ENCODE measurements around the gene SEC61B. TPM values are rescaled to one million over a fixed set of nuclear protein-coding genes. Genes with fewer than 3 reads are reported as not detected.
A peak's percentile ranks its signal among the peaks of the same experiment; 100 is the strongest.

The SEC61B gene
- total RNA-seq, 1 donor, result 119 TPM

DNA sequence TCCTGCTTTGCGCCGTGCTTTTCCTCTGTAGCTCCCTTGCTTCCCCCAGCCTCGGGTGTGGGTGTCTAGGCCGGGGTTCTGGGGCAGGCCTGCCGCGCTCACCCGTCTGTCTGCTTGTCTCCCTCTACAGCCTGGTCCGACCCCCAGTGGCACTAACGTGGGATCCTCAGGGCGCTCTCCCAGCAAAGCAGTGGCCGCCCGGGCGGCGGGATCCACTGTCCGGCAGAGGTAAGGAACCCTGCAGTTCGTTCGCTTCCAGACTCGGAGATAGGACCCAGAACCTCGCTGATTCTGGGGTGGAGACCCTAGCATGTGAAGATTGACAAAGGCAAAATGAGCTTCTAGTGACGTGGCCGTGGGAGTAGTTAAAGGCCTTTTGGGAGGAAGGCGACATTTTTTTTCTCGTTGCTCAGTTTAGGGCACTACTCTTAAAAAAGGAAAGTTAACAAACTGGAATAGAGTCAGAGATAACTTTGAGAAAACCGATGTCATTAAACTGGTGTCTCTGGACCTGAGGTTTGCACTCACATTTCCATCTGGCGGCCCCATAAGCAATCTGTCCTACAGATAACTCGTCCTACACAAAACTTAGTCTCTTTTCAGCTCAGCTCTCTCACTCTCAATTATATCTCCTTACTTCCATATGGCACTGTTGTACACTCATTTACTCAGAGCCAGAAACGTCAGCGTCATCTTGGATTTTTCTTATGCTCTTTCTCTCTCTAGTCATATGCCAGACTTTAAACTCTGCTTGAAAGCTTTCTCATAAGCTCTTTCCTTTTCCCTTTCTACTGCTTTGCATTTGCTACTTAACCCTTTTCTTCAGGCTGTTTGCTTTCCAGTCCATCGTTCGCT, 561 bp downstream of the SEC61B start:
- DNase-seq (ENCODE audit: low read depth), result peak; percentile 38
- TF ChIP-seq, protein P1, sequence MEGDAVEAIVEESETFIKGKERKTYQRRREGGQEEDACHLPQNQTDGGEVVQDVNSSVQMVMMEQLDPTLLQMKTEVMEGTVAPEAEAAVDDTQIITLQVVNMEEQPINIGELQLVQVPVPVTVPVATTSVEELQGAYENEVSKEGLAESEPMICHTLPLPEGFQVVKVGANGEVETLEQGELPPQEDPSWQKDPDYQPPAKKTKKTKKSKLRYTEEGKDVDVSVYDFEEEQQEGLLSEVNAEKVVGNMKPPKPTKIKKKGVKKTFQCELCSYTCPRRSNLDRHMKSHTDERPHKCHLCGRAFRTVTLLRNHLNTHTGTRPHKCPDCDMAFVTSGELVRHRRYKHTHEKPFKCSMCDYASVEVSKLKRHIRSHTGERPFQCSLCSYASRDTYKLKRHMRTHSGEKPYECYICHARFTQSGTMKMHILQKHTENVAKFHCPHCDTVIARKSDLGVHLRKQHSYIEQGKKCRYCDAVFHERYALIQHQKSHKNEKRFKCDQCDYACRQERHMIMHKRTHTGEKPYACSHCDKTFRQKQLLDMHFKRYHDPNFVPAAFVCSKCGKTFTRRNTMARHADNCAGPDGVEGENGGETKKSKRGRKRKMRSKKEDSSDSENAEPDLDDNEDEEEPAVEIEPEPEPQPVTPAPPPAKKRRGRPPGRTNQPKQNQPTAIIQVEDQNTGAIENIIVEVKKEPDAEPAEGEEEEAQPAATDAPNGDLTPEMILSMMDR (IDR thresholded peaks at IDR 0.05; ENCODE audit: insufficient read depth, low read depth, low read length), result peak; percentile 20

DNA sequence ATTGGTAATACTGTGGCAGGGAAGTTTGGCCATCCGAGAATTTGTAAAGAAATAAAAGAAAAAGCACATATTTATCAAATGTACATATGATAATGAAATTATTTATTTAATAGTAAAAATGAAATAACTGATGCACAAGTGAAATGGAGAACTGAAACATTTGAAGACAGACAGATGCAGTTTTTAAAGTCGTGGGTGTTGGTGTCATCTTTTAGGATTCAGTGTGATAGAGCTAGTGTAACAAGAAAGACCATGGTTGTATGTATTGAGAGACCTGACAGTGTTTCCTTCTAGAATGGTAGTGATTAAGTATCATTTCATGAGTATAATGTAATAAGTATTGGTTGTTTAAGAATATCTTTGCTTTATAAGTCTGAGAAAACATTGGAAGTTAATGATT, 2.4 kb downstream of the SEC61B start:
- TF ChIP-seq, protein P1 (IDR thresholded peaks at IDR 0.05; ENCODE audit: insufficient read depth, low read depth, low read length), result no peak
- no peak for DNase-seq (ENCODE audit: low read depth)
- no peak overlapping the region for H3K4me3 ChIP-seq (ENCODE audit: low read depth, low read length)

More for the DNA sequence above, 561 bp downstream of the SEC61B start:
- peak overlapping the region; percentile 94 for H3K4me3 ChIP-seq (ENCODE audit: low read depth, low read length)

DNA sequence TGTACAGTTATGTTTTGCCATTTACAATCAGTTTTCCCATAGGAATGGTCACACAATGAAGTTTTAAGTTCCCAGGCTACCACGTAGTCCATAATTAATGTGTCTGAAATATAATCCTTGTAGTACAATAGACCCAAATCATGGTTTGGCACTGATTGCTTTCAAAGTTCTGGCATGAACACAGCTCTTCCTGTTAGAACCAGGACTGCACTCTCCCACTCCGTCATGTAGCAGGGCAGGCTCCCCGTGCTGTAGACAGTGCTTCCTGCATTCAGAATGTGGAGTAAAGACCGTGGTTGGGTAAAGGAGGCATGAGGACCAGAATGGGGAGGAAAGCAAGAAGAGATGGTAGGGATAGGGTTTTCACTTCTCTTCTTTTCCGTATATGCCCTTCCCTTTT, 4.0 kb downstream of the SEC61B start:
- H3K4me3 ChIP-seq (ENCODE audit: low read depth, low read length), result no peak overlapping the region
- DNase-seq (ENCODE audit: low read depth), result no peak
- TF ChIP-seq, protein P1 (IDR thresholded peaks at IDR 0.05; ENCODE audit: insufficient read depth, low read depth, low read length), result no peak

DNA sequence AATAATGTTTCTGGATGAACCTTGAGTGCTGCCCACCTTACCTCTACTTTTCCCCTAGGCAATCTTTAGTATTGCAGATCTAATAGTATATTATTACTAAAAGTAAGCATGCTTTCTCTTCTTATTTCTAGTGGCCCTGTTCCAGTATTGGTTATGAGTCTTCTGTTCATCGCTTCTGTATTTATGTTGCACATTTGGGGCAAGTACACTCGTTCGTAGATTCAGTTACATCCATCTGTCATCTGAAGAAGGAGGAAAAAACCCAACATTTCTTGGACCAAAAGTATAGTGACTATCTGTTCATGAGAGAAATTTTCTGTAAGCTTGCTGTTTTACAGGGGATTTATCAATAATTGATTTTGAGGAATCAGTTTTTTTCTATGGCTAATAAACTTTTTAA, 8.1 kb downstream of the SEC61B start:
- H3K4me3 ChIP-seq (ENCODE audit: low read depth, low read length), result no peak overlapping the region
- DNase-seq (ENCODE audit: low read depth), result no peak
- TF ChIP-seq, protein P1 (IDR thresholded peaks at IDR 0.05; ENCODE audit: insufficient read depth, low read depth, low read length), result no peak

DNA sequence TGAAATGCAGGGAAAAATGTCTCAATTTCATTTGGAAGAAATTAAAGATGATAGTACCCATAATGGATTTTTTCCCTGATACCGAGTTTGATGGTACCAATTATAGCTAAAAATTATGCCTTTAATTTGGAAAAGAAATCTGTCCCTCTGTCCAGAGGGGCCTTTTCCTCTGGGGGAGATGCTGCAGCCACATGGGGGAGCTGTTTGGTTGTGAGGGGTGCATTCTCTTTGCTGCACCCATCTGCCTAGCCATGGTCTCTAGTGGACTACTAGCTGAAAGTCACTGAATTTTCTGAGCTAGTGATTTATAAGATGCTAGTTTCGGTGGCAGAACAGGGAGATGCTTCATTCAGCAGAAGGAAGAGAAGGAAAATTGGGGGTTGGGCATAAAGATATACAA, 9.6 kb downstream of the SEC61B start:
- no peak for DNase-seq (ENCODE audit: low read depth)
- TF ChIP-seq, protein P1 (IDR thresholded peaks at IDR 0.05; ENCODE audit: insufficient read depth, low read depth, low read length), result peak; percentile 65
- no peak overlapping the region for H3K4me3 ChIP-seq (ENCODE audit: low read depth, low read length)

DNA sequence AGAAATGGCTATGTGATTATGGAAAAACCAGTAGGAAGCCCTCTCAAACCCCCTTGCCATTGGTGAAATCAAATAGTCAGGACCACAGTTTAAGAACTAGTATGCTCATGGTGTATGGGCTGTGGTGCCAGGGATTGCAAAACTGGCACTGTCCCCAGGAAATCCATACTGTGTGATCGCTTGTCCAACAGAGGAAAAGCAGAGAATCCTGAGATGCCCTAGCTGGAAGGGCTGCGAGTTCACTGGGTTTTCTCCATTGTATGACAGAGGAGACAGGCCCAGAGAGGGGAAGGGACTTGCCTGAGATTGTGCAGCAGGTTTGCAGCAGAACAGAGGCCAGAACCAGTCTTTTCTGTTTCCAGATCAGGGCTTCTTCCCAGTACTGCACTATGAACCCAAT, 12.5 kb downstream of the SEC61B start:
- no peak for DNase-seq (ENCODE audit: low read depth)
- H3K4me3 ChIP-seq (ENCODE audit: low read depth, low read length), result no peak overlapping the region
- TF ChIP-seq, protein P1 (IDR thresholded peaks at IDR 0.05; ENCODE audit: insufficient read depth, low read depth, low read length), result no peak

Measured in fibroblast of villous mesenchyme (primary cell).